OCI-LY1 (cell line): ENCODE data around the gene RANBP9.

Experiments
- H2AFZ ChIP-seq: fragments of 200-600 bp; sonication (generic), shearing (Covaris generic); 2 replicates; pipeline ENCODE4 v1.6.0; 2014; ENCODE audit warnings: antibody characterized with exemption, mild to moderate bottlenecking, low read length
- H3F3A ChIP-seq: fragments of 200-600 bp; sonication (generic), shearing (Covaris generic); 2 replicates; pipeline ENCODE4 v1.6.0; 2014; ENCODE audit warnings: mild to moderate bottlenecking, antibody characterized with exemption, low read length, moderate library complexity; ENCODE audit not compliant: insufficient read depth
- H3K27ac ChIP-seq: fragments of 200-600 bp; sonication (generic); 2 replicates; pipeline ENCODE4 v1.5.1; 2014; ENCODE audit warnings: low read length, mixed run types, mild to moderate bottlenecking, low read depth; ENCODE audit not compliant: poor library complexity, severe bottlenecking
- H3K27me3 ChIP-seq: fragments of 200-600 bp; sonication (generic); 2 replicates; pipeline ENCODE4 v1.6.0; 2014; ENCODE audit warnings: antibody characterized with exemption, mild to moderate bottlenecking, low read length, moderate library complexity; ENCODE audit not compliant: insufficient read depth
- H3K36me3 ChIP-seq: fragments of 200-600 bp; sonication (generic); 2 replicates; pipeline ENCODE4 v1.6.1; 2014; ENCODE audit warnings: mild to moderate bottlenecking, antibody characterized with exemption, low read length, moderate library complexity, mixed read lengths; ENCODE audit not compliant: insufficient read depth
- H3K4me1 ChIP-seq: fragments of 200-600 bp; sonication (generic); 2 replicates; pipeline ENCODE4 v1.5.1; 2014; ENCODE audit warnings: mild to moderate bottlenecking, low read length, moderate library complexity; ENCODE audit not compliant: insufficient read depth, severe bottlenecking
- H3K4me2 ChIP-seq: fragments of 200-600 bp; sonication (generic), shearing (Covaris generic); 2 replicates; pipeline ENCODE4 v1.6.1; 2014; ENCODE audit warnings: low read length
- H3K4me3 ChIP-seq: fragments of 200-600 bp; sonication (generic); 2 replicates; pipeline ENCODE4 v1.5.1; 2014; ENCODE audit warnings: low read length, low read depth, mild to moderate bottlenecking, mixed read lengths; ENCODE audit not compliant: poor library complexity, severe bottlenecking
- H3K79me2 ChIP-seq: fragments of 200-600 bp; shearing (Covaris generic); 2 replicates; pipeline ENCODE4 v1.6.1; 2016; ENCODE audit warnings: mixed run types, low read length, mixed read lengths; ENCODE audit not compliant: insufficient read depth
- H3K9ac ChIP-seq: fragments of 200-600 bp; sonication (generic), shearing (Covaris generic); 2 replicates; pipeline ENCODE4 v1.6.1; 2014; ENCODE audit warnings: mild to moderate bottlenecking, low read length, mixed read lengths
- H3K9me2 ChIP-seq: fragments of 200-600 bp; sonication (generic), shearing (Covaris generic); 2 replicates; pipeline ENCODE4 v1.6.1; 2014; ENCODE audit warnings: low read depth, mild to moderate bottlenecking, low read length, mixed read lengths
- H3K9me3 ChIP-seq: fragments of 200-600 bp; shearing (Covaris generic); 2 replicates; pipeline ENCODE4 v1.6.1; 2014; ENCODE audit warnings: low read length, mixed read lengths
- H4K20me1 ChIP-seq: fragments of 200-600 bp; sonication (generic), shearing (Covaris generic); 2 replicates; pipeline ENCODE4 v1.6.0; 2016; ENCODE audit warnings: mild to moderate bottlenecking, low read length; ENCODE audit not compliant: insufficient read depth
- EZH2 ChIP-seq: fragments of 200-600 bp; sonication (generic), shearing (Covaris generic); IDR thresholded peaks from 2 replicates; pipeline ENCODE4 v1.8.0; 2017; ENCODE audit warnings: borderline replicate concordance, mixed run types, mild to moderate bottlenecking, antibody characterized with exemption, low read length, moderate library complexity, mixed read lengths
- TF ChIP-seq, protein P1 (sequence below): fragments of 200-600 bp; sonication (generic), shearing (Covaris generic); IDR thresholded peaks from 2 replicates; pipeline ENCODE4 v1.5.1; 2017; ENCODE audit warnings: mild to moderate bottlenecking, antibody characterized with exemption, low read length, moderate library complexity, mixed read lengths

Gene RANBP9

DNA sequence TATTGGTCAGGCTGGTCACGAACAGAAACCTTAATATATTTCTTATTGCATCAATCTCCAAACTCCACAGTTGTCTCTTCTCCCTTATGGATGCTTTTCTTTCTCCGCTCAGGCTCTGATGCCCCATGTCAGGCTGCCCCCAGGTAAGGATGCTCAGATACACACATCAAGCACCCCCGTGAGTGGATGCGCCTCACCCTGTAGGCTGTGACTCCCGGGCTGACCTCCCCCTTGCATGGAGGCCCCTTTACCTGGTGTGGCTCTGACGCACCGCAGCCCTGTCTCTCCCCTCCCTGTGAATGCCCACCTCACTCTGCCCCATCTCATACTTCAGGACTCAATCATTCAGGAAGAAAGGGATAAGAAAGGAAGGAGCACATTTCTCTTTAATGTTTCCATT, 19.1 kb upstream of the RANBP9 start:
- Histone ChIP-seq H3K9me2 (no peaks in the 10 kb centered on the region), H3K27me3 (no peaks in the 10 kb centered on the region), H4K20me1 (no peaks in the 10 kb centered on the region), H3K27ac (no peak overlapping the region), H3K36me3 (no peaks in the 10 kb centered on the region), H3K4me3 (no peak overlapping the region), H2AFZ (no peak overlapping the region), H3K79me2 (no peaks in the 10 kb centered on the region), H3K4me2 (no peak overlapping the region), H3K9me3 (no peaks in the 10 kb centered on the region), H3K9ac (no peak overlapping the region), H3F3A (no peaks in the 10 kb centered on the region; the same call in 1 of the 2 replicates), H3K4me1 (no peaks in the 10 kb centered on the region)
- TF ChIP-seq, protein P1, sequence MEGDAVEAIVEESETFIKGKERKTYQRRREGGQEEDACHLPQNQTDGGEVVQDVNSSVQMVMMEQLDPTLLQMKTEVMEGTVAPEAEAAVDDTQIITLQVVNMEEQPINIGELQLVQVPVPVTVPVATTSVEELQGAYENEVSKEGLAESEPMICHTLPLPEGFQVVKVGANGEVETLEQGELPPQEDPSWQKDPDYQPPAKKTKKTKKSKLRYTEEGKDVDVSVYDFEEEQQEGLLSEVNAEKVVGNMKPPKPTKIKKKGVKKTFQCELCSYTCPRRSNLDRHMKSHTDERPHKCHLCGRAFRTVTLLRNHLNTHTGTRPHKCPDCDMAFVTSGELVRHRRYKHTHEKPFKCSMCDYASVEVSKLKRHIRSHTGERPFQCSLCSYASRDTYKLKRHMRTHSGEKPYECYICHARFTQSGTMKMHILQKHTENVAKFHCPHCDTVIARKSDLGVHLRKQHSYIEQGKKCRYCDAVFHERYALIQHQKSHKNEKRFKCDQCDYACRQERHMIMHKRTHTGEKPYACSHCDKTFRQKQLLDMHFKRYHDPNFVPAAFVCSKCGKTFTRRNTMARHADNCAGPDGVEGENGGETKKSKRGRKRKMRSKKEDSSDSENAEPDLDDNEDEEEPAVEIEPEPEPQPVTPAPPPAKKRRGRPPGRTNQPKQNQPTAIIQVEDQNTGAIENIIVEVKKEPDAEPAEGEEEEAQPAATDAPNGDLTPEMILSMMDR, result no peak
- TF ChIP-seq EZH2, result no peak

- no peaks in the 10 kb centered on the region for H4K20me1 ChIP-seq
- no peak overlapping the region for H3K4me2 ChIP-seq
- H3K9me2 ChIP-seq, result no peaks in the 10 kb centered on the region
- no peak for TF ChIP-seq EZH2
- TF ChIP-seq, protein P1, result no peak
- H3K4me3 ChIP-seq, result no peak overlapping the region
- no peak overlapping the region for H2AFZ ChIP-seq
- H3K4me1 ChIP-seq, result no peaks in the 10 kb centered on the region
- H3K79me2 ChIP-seq, result no peaks in the 10 kb centered on the region
- H3K36me3 ChIP-seq, result no peaks in the 10 kb centered on the region
- no peaks in the 10 kb centered on the region for H3K27me3 ChIP-seq
- H3K9me3 ChIP-seq, result no peaks in the 10 kb centered on the region
- no peak overlapping the region for H3K27ac ChIP-seq
- no peaks in the 10 kb centered on the region; the same call in 1 of the 2 replicates for H3F3A ChIP-seq
- no peak overlapping the region for H3K9ac ChIP-seq
Observed at GRCh38 chr6:13729891-13730290, 18.3 kb upstream of the RANBP9 start.

GRCh38 chr6:13725570-13725969, 13.9 kb upstream of the RANBP9 start:
- Histone ChIP-seq H3K27ac (no peak overlapping the region), H3K36me3 (no peaks in the 10 kb centered on the region), H3F3A (no peaks in the 10 kb centered on the region; the same call in 1 of the 2 replicates), H3K79me2 (no peaks in the 10 kb centered on the region), H3K9me2 (no peaks in the 10 kb centered on the region), H3K4me2 (no peak overlapping the region), H3K4me3 (no peak overlapping the region), H3K4me1 (no peaks in the 10 kb centered on the region), H4K20me1 (no peaks in the 10 kb centered on the region), H3K27me3 (no peaks in the 10 kb centered on the region; the same call in 1 of the 2 replicates), H3K9me3 (no peaks in the 10 kb centered on the region), H3K9ac (no peak overlapping the region), H2AFZ (no peak overlapping the region)
- TF ChIP-seq EZH2, result no peak
- TF ChIP-seq, protein P1, result no peak
